Midbrain (tissue), 1 donor: Measurements from ENCODE around the gene SAMD14.

Source experiments
- DNase-seq: peaks from one replicate; lab custom pipeline; 2025; lab: John Stamatoyannopoulos, UW

Gene SAMD14

DNA sequence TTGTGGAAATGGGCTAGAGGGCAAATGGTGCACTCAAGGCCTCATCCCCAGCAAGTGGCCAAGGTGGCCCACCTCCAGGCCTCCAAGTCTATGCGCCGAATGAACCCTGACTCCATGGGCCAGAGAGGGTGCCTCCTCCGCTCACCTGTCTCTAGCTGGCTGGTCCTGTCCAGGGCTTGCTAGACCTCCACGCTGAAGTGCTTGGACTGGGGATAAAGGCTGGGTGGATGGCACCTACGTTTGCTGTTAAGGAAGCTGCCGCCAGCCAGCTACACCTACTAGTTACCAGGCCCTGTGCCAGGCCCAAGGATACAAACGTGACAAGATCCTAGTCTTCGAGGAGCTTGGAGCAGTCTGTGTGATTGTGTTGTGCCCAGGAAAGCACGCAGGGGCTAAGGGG, 35.1 kb upstream of the SAMD14 start:
- DNase-seq: no peak

- no peak for DNase-seq
These were observed 34.7 kb upstream of the SAMD14 start for GRCh38 chr17:50164697-50164988.

DNA sequence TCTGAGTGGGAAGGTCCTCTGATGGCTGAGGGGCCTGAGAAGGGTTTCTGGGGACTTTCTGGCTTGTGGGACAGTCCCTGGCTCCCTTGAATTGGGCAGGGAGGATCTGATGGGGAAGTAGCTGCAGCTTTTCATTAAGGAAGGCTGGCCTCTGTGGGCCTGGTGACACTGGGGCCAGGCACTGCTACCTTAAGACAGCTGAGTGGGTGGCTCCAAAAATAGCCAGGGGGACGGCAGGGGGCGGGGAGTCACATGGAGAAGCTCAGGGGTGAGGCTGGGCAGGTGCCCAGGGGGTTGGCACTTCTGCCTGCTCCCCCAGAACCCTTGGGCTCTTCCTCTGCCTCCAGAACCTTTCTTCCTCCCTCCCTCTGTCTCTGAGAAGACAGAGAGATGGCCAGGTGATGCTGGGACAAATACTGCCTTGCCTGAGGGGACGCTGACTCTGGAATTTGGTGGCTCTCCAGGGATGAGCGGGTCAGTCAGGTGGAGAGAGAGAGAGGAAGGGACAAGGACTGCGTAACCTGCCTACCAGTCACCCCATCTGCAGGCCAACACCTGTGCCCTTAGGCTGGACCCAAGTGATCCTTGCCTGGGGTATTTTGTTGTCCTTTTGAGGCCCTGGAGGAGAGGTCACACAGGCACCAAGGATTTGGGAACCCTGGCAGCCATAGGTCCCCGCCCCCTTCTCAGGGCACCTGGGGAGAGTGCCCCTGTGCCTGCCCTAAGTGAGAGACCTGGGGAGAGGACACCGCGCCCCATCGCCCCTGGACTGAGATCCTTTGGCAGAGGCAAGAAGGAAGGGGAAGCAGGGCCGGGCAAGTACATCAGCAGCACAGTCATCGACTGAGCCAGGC, 34.1 kb upstream of the SAMD14 start:
- DNase-seq: no peak

- no peak for DNase-seq
These were observed 32.7 kb upstream of the SAMD14 start for GRCh38 chr17:50162466-50163254.

- no peak for DNase-seq
These were observed 31.9 kb upstream of the SAMD14 start for GRCh38 chr17:50161911-50162288.

DNA sequence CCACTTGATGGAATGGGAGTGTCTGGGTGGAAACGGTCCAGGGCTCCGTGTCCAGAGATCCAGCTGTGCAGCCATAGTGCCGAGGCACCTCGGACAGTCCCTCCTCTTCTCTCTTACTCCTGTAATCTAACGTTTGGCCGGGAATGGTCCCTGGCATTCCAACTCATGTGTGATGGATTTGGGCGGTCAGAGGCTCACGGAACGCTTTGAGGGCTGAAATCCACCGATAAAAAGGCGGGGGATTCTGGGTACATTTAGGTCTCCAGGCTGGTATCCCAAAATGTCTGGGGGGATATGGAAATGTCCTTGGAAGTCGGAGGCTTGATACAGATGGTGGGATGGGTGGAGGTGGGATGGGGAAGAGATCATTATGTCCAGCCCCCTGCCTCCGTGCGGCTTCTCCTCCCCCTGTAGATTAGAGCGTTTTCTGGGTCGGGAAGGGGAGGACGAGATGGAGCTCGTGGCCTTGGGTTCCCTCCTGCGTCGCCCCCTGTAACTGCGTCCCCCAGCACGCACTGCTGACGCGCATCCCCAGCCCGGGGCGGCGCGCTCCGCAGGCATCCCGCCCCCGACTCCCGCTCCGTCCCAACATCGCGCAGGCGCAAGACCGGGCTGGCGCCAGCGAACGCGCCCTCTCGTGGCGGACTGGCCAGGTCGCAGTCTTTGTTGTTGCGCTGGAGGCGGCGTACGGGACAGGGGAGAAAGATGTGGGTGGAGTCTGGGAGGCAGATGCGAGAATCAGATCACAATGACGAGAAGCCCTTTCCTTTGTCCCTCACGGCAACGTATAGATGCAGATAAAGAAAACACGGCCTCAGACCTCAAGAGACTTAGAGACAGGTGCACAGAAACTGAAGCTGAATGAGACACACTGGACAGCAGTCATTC, 31.3 kb upstream of the SAMD14 start:
- DNase-seq: peak; percentile 92

DNA sequence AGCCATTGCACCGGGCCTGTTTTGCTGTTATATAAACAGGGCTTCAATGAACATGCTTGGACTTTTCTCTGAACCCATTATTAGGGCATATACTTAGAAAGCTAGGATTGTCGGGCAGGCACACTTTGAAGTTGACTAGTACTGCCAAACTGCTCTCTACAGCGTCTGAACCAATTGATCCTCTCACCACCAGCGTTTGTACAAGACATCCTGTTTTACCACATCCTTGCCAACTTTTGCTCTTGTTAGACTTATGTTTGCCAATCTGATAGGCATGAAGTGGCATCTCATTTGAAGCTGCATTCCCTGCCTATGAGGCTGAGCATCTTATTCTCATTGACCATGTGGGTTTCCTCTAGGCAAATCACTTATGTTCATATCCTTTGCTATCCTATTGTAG, 27.9 kb upstream of the SAMD14 start:
- DNase-seq: no peak

DNA sequence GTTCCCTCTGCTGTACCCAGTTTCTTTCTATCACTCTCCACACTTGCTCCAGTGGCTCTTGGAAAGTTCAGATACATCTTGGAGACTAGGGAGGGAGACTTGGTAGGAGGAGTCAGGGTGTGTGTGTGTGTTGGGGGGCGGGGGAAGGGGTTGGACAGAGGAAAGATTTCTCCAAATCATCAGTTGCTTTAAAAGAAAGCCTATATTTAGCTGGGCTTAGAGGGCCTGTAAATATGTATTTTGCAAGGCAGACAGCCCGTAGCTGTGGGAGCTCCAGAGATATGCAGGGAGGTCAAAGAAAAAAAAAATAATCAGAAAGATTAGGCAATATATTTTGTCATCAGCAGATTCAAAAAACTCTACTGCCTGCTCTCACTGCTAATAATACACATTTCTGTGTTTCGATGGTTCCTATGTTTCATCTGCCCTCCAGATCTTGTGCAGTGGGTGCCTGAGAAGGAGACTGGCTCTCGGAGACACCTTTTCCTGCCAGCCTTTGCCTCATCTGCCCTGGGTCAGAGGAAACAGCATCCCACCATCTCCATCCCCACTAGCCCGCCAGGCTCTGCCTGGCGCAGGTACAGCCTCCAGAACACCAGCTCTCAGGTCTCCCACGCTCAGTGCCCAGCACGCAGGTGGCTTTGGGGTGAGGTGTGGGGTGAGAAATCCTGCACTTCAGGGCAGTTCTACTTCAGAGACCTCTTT, 25.3 kb upstream of the SAMD14 start:
- no peak for DNase-seq

- no peak for DNase-seq
These were observed 24.6 kb upstream of the SAMD14 start for GRCh38 chr17:50154604-50155003.

DNA sequence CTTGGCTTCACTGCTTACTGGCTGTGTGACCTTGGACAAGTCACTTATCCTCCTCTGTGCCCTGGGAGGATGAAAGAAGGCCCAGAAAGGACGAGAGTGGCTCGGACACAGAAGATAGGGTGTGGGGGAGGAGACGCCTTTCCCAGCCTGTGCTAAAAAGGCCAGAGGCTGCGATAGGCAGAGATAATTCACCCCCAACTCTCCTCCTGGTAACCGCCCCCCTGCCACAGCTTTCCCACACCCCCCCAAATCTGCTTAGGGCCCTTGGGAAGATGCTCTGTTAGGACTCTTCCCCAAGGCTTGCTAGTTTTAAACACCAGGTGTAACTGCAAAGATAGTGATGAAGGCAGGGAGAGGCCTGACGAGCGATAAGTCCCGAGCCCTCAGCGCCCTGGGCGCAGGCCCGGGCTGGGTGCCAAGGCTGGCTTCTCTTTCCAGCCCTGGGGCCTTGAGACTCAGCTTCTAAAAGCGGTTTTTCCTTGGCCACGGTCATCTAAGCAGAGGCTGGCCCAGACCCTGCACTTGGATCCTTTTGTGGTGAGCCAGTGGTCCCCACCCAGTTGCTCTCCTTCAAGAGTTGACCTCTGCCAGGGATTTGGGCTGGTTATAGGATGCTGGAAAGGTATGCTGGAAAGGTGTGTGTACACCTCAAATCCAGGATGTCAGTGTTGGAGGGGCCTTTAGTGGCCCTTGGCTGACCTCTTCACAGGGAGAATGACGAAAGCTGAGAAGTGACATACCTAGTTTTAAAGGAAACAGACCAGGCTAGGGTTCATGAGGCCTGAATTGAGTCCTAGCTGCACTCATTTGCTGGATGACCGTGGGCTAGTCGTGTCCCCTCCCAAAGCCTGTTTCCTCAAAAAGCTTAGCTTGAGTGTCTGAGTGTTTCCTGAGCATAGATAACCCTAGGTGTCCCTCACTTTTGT, 24.0 kb upstream of the SAMD14 start:
- DNase-seq: no peak

- no peak for DNase-seq
These were observed 22.8 kb upstream of the SAMD14 start for GRCh38 chr17:50152736-50153135.

- DNase-seq: peak; percentile 86
These were observed 22.1 kb upstream of the SAMD14 start for GRCh38 chr17:50151937-50152547.

- peak; percentile 90 for DNase-seq
These were observed 21.3 kb upstream of the SAMD14 start for GRCh38 chr17:50151041-50151936.

DNA sequence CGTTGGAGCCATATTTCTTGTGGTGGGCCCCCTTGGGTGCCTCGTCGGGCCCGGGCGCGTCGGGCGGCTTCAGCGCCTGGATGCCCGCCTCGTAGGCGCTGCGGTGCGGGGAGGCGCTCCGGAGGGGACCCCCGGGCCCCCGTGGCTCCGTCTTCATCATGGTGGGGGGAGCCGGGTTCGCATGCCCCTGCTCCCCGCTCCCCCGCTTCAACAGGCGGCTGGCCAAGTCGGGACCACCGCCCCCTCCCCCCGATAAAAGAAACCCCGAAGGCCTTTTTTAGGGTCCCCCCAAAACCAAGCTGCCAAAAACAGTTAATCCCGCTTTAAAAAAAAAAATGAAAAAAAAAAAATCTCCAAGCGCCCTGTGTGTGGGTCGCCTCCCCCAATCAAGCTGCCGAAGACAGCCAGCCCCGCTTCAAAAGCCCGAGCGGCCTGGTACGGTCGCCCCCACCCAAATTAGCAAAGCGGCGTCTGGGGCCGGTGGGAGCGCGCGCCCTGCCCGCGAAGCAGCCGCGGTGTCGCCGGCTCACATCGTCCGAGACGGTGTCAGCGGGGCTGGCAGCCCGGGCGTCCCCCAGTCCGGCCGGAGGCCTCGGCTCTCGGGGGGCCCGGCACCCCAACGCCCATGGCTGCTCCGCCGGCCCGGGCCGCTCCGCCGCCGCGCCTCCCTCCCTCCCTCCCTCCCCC, 20.5 kb upstream of the SAMD14 start, which contains the start of gene PPP1R9B:
Gene PPP1R9B (minus strand): TSS at position 324 of the 687 bp plus-strand sequence. CDS start 164 bp downstream, at position 160.
- no peak for DNase-seq

DNA sequence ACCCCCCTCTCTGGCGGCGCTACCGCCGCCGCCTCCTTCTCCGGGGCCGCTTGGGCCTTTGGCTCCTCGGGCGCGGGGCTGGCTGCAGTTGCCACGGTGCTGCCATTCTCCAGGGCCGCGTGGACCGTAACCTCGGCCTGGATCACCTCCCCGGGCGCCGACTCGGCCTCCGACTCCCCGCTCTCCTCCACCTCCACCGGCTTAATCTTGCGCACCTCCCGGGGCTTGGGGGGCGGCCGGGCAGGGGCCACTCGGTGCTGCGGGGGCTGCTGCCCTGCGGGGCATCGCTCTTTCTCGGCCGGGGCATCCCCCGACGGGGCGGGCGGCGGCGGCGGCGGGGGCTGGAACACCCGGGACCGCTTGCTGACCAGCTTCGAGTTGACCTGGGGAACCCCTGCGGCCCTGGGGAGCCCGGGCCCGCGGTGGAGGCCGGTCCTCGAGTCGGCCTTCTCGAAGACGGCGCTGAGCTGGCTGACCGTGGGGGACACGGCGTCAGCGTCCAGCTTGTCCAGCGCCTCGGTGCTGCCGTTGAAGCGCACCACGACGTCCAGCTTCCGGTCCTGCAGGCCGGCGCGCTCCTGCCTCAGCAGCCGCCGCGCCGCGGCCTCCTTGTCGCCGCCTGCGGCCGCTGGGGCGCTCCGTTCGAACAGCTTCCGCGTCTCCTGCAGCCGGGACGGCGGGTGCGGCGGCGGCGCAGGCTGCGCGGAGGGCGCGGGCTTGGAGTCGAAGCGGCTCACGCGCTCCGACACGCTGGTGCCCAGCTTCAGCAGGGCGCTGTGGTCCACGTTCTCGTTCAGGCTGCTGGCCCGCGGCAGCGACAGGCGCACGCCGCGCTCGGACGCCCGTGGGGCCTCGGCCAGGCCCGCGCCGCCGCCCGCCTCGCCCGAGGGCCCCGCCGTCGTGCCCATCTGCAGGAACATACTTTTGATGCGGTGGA, 19.7 kb upstream of the SAMD14 start:
- DNase-seq: peak; percentile 34

DNA sequence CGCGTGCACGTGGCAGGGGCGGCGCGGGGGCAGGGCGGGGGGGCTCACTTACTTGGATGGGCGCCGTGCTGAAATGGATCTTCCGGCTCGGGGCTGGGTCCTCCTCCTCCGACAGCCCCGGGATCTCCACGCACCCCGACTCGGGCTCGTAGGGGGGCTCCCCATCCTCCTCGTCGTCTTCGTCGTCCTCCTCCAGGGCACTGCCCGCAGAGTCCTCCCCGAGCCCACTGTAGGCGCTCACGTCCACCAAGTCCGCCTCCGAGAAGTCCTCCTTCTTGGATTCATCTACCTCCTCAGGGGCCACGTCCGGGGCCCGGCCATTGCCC, 19.1 kb upstream of the SAMD14 start:
- no peak for DNase-seq
